Suprapubic skin (tissue), 4 donors: Measurements from ENCODE around the gene HAPLN3.
"Not testable (repeated sequence)": the region's sequence is repeated elsewhere in the genome, so short reads cannot be mapped to it uniquely, and the experiment has no call there.

Experiments
- EP300 ChIP-seq: sonication (generic); formaldehyde crosslinking; IDR thresholded peaks from one replicate; pipeline ENCODE4 v1.6.1; 2017; ENCODE audit warnings: antibody characterized with exemption
- POLR2A ChIP-seq, 2 donors: fragments of 450-650 bp; IDR thresholded peaks; one replicate each; pipeline ENCODE4 v1.6.1; 2017; ENCODE audit warnings: antibody characterized with exemption in 2 of 2, mild to moderate bottlenecking in 2 of 2, moderate library complexity in 2 of 2
- POLR2AphosphoS5 ChIP-seq, 3 donors: sonication (generic); formaldehyde crosslinking; IDR thresholded peaks; one replicate each; pipeline ENCODE4 v1.6.1; 2017; ENCODE audit warnings: antibody characterized with exemption in 3 of 3
- TF ChIP-seq, protein P1 (sequence below), 2 donors: fragments of 200-600 bp in 1 of 2; fragments of 450-650 bp in 1 of 2; sonication (generic) in 1 of 2; IDR thresholded peaks; one replicate each; pipeline ENCODE4 v1.5.1; 2016 to 2019; ENCODE audit warnings: antibody characterized with exemption in 2 of 2, mild to moderate bottlenecking in 1 of 2, moderate library complexity in 1 of 2

DNA sequence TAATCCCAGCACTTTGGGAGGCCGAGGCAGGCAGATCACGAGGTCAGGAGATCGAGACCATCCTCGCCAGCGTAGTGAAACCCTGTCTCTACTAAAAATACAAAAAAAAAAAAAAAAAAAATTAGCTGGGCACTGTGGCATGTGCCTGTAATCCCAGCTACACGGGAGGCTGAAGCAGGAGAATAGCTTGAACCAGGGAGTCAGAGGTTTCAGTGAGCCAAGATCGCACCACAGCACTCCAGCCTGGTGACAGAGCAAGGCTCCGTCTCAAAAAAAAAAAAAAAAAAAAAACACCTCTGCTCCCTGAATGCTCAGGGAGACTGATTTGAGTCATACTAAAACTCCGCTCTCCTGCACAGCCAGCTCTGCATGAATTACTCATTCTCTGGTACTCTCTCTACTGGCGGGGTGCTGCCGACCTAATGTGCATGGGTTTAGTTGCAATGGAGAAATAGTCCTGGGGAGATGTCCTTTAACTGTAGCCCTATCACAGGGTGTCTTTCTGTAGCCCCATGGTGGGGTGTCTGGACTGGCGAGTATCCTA is 25.6 kb upstream of the HAPLN3 start:
- TF ChIP-seq, protein P1, sequence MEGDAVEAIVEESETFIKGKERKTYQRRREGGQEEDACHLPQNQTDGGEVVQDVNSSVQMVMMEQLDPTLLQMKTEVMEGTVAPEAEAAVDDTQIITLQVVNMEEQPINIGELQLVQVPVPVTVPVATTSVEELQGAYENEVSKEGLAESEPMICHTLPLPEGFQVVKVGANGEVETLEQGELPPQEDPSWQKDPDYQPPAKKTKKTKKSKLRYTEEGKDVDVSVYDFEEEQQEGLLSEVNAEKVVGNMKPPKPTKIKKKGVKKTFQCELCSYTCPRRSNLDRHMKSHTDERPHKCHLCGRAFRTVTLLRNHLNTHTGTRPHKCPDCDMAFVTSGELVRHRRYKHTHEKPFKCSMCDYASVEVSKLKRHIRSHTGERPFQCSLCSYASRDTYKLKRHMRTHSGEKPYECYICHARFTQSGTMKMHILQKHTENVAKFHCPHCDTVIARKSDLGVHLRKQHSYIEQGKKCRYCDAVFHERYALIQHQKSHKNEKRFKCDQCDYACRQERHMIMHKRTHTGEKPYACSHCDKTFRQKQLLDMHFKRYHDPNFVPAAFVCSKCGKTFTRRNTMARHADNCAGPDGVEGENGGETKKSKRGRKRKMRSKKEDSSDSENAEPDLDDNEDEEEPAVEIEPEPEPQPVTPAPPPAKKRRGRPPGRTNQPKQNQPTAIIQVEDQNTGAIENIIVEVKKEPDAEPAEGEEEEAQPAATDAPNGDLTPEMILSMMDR (IDR thresholded peaks at IDR 0.05) = not testable (repeated sequence)
- not testable (repeated sequence) for TF ChIP-seq POLR2A (IDR thresholded peaks at IDR 0.05); EP300; POLR2AphosphoS5 (IDR thresholded peaks at IDR 0.05)
